Gastrocnemius medialis (tissue), 4 donors: ENCODE measurements around the gene ADCY2.

Source experiments
- CTCF ChIP-seq, 5 experiments: fragments of 450-650 bp in 3 of 5; fragments of 200-600 bp in 2 of 5; sonication (generic) in 2 of 5; IDR thresholded peaks in 4 of 5; conservative IDR thresholded peaks in 1 of 5; 1 replicate in 4 of 5; 2 replicates in 1 of 5; pipeline ENCODE4 v1.5.1; 2016 to 2019; ENCODE audit warnings: antibody characterized with exemption in 5 of 5, mild to moderate bottlenecking in 3 of 5, moderate library complexity in 3 of 5
- POLR2A ChIP-seq, 2 donors: fragments of 450-650 bp; IDR thresholded peaks; one replicate each; pipeline ENCODE4 v1.6.1; 2017; ENCODE audit warnings: antibody characterized with exemption in 2 of 2, mild to moderate bottlenecking in 2 of 2, moderate library complexity in 2 of 2

- TF ChIP-seq POLR2A (IDR thresholded peaks at IDR 0.05) (no peak), CTCF (IDR thresholded peaks at IDR 0.05 in 4 of 5, conservative IDR thresholded peaks at IDR 0.05 in 1 of 5) (no peak)
Observed at GRCh38 chr5:7539571-7539970, 143.6 kb downstream of the ADCY2 start.
